ENCODE data around the gene ULBP1. TPM values are rescaled to one million over a fixed set of nuclear protein-coding genes. Genes with fewer than 3 reads are reported as not detected.
A peak's percentile ranks its signal among the peaks of the same experiment; 100 is the strongest.
"Not testable (repeated sequence)": the region's sequence is repeated elsewhere in the genome, so short reads cannot be mapped to it uniquely, and the experiment has no call there.

The ULBP1 gene
- polyA plus RNA-seq, 3 donors: 1.6 to 2.1 (median 1.9) TPM

DNA sequence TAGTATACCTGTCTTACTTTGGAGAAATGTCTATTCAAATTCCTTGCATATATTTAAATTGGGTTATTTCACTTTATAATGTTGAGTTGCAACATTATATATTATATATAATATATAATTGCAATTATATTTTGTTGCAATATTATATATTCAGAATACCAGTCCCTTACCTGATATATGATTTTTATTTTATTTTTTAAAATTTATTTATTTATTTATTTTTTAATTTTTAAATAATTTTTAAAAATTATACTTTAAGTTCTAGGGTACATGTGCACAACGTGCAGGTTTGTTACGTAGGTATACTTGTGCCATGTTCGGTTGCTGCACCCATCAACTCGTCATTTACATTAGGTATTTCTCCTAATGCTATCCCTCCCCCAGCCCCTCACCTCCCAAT lies 36.7 kb upstream of the ULBP1 start:
- DNase-seq (ENCODE audit: extremely low read depth in 1 of 11, low read depth in 9 of 11, low spot score in 4 of 11): not testable (repeated sequence)

DNA sequence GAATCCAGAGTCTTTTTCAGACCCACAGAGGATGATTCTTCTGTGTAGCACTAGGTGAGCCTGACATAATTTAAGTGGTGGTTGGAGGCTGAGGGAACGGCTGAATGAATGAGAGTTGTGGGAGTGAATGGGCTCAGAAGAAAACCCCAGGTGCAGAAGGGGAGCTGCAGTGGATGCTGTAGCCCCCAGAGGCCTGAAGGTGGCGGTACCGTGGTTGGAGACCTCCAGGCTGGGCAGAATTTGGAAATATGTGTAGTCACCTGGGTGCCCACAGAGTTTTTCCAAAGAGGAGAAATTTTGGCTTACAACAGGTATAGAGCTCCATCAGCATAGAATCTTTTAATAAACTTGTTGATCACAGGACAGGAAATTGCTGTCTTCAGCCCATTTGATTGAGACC lies 34.3 kb upstream of the ULBP1 start:
- DNase-seq (ENCODE audit: extremely low read depth in 1 of 11, low read depth in 9 of 11, low spot score in 4 of 11): no peak

DNA sequence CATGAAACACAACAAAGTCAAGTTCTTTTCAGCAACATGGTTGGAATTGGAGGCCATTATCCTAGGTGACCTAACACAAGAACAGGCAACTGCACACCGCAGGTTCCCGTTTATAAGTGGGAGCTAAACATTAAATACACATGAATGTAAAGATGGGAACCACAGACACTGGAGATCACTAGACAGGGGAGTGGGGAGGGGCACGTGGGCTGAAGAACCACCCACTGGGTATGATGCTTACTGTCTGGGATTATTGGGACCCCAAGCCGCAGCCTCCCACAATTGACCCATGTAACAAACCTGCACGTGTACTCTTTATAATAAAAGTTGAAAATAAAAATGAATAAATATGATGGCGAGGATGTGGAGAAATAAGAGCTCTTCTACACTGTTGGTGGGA lies 32.2 kb upstream of the ULBP1 start:
- DNase-seq (ENCODE audit: extremely low read depth in 1 of 11, low read depth in 9 of 11, low spot score in 4 of 11): no peak

DNA sequence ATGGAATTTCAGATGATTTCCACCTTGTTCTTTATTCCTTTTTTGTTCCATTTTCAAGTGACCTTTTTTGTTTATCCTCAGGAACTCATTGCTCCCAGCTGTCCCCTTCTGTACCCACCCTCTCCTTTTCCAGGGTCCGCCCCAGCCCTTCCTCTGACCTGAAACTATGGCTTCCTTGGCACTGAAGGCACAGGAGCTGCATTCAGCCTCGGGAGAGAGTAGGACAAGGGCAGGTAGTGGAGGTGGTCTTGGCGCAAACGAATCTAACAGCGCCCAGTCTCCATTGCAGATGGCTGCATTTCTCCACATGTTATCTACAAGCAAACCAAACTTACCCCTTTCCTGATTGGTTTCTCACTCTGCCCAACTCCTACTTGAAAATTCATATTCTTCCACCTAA lies 30.7 kb upstream of the ULBP1 start:
- no peak for DNase-seq (ENCODE audit: extremely low read depth in 1 of 11, low read depth in 9 of 11, low spot score in 4 of 11)

DNA sequence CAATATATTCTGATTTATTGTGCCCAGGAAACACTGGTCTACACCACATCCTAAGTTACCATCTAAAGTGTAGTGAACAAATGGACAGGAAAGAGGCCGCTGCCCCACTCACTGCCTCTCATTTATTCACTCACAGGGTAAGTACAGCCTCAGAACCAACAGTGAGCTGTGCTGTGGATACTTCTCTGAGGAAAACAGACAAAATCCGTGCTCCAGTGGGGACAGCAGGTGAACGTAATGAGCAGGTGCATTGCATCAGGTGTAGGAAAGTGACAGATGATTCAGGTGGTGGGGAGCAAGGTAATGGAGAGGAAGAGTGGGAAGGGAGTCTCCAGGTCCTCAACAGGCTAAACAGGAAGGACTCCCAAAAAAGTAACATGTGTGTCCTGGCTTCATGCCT lies 30.3 kb upstream of the ULBP1 start:
- DNase-seq (ENCODE audit: extremely low read depth in 1 of 11, low read depth in 9 of 11, low spot score in 4 of 11): no peak

DNA sequence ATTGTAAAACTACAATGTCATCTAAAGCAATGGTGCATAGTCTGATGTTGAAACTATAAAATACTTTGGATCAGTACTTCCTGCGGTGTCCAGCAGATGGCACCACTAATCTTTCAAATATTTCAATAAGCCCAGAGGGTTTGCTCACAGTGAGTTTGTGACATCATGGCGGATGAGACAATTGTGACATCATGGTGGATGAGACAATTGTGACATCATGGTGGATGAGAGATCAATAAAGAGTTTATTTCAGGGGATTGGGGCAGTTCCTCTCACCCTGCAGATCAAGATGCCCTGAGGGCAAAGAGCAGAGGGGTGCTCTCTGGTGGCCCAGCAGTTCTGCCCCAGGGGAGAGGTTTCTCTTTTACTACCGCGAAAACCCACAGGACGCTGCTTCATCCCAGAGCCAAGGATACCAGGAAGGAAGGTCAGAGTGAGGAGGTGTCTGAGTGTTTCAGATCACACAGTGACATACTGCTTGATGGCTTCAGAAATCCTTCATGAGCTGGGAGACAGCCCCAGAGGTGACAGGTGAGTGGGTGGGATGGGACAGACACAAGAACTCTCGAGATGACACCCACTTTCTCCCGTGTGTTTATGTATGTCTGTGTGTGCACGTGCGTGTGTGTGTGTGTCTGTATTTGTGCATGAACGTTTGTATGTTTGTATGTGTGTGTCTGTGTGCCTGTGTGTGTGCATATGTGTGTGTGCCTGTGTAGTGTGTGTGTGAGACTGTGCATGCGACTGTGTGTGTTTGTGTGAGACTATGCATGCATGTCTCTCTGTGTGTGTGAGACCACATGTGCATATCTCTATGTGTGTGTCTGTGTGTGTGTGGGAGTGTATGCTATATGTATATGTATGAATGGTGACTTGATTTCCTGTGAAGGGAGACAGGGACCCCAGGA lies 29.2 kb upstream of the ULBP1 start:
- peak in 2 of 11 donors; percentile 56 to 67 for DNase-seq (ENCODE audit: extremely low read depth in 1 of 11, low read depth in 9 of 11, low spot score in 4 of 11)

DNA sequence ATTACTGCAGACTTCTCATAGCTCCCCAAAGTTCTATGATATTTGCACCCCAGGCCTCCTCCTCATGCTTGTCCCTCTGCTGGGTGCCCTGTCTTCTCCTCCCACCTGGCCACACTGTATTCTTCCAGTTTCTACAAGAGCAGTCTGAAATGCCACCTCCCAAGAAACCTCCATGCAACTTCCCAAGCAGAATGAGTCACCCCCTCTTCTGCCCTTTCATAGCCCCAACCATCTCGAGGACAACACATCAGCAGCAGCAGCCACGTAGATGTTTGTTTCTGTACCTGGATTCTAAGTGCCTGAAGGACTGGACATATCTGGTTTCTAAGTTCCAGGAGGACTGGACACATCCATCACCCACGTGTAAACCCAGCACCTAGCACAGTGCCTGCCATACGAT lies 28.5 kb upstream of the ULBP1 start:
- DNase-seq (ENCODE audit: extremely low read depth in 1 of 11, low read depth in 9 of 11, low spot score in 4 of 11): no peak

DNA sequence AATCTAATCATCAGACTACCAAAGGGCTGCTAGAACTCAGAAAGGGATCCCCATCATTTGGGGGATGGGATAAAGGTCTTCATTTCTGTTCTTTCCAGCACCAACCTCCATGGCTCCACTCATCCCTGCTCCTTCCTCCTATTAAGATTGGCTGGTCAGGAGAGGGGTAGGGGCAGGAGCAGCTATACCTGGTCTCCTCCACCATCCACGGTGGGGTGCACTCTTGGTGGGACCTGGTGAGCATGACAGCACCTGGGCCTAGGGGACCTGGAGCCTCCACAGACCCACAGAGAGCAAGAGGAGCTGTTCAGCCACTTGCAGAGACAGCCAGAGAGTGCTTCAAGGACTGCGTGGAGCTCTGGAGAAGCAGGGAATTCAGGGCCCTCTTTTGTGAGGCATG lies 28.1 kb upstream of the ULBP1 start:
- DNase-seq (ENCODE audit: extremely low read depth in 1 of 11, low read depth in 9 of 11, low spot score in 4 of 11): no peak

DNA sequence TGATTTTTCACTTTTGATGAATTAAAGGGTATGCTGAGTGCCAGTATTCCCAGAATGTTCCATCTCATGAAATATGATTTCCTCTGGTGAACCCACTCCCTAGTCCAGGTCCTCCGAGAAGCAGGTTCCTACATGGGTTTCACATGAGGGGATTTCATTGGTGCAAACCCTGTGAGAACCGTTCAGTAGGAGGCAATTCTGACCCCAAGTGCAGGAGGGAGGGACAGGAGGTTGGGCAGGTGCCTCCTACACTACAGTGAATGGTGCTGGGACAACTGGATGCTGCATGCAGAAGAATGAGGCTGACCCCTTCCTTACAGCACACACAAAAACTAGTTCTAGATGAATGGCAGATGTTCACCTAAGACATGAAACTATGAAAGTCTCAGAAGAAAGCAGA lies 27.0 kb upstream of the ULBP1 start:
- no peak for DNase-seq (ENCODE audit: extremely low read depth in 1 of 11, low read depth in 9 of 11, low spot score in 4 of 11)

DNA sequence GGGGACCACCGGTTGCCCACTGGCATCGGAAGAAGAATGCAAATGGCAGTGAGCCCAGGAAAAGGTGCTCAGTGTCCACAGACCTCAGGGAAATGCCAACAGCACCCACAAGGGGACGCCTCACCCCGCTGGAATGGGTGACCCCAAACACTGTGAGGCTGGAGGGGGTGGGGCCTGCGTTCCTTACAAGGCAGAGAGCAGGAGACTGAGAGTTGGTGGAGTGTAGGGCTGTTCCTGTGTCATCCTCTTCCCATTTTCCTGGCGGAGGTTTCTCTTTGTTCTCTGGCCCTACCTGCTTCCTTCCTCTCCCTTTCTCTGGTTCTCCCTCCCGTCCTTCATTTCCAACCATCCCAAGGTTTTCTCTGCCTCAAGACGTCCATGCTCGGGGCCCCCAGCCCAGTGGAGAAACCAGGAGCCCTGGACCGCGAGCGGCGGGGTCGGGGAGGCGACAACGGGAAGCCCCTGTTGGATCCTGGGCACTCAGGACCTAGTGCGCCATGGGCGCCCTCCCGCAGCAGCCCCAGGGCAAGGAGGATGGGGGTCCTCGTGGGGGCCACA lies 25.7 kb upstream of the ULBP1 start:
- not testable (repeated sequence) for DNase-seq (ENCODE audit: extremely low read depth in 1 of 11, low read depth in 9 of 11, low spot score in 4 of 11)

DNA sequence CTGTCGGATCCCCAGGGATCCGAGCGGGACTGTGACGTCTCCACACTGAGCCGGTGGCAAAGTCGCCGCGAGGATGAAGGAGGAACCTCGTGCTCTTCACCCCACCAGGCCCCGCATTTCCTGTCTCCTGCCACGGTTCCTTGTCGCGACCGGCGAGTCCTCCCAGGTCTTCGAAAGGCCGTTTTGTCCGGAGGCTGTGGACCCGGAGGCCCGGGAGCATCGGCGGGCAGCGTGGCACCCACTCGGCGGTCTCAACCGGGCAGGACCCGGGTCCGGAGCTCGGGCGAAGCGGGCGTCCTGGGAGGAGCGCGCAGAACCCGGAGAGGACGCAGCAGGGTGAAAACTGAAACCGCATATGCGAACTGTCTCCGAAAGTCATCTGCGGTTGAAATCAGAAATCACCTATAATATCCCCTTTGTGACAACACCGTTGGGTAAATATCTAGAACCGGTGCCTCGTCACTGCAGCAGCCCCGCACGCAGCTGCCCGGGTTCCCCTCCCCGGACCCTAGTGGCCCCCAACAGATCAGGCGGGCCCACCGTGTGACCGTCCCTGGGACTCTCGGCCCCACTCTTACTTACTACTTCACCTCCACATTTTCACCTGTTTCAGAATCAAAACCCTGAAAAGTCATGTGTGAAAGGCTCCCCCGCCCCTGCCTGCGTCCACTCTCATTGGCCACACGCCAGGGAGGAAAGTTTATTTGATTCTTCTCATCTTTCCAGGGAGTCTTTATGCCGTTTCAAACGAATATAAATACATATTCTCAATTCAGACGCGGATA lies 25.0 kb upstream of the ULBP1 start:
- DNase-seq (ENCODE audit: extremely low read depth in 1 of 11, low read depth in 9 of 11, low spot score in 4 of 11): no peak

DNA sequence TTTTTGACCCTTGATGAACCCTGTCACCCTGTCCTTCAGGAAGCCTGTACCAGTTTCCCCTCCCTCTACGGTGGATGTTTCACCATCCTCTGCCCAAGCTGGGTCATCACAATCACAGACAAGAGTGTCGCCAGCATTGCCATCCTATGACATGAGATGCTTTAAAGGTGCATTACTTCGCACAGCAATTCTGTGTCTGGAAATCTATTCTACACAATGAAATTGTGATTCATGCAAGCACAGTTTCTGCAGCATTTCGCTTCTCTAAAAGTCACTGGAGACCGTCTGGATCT lies 24.4 kb upstream of the ULBP1 start:
- no peak for DNase-seq (ENCODE audit: extremely low read depth in 1 of 11, low read depth in 9 of 11, low spot score in 4 of 11)

DNA sequence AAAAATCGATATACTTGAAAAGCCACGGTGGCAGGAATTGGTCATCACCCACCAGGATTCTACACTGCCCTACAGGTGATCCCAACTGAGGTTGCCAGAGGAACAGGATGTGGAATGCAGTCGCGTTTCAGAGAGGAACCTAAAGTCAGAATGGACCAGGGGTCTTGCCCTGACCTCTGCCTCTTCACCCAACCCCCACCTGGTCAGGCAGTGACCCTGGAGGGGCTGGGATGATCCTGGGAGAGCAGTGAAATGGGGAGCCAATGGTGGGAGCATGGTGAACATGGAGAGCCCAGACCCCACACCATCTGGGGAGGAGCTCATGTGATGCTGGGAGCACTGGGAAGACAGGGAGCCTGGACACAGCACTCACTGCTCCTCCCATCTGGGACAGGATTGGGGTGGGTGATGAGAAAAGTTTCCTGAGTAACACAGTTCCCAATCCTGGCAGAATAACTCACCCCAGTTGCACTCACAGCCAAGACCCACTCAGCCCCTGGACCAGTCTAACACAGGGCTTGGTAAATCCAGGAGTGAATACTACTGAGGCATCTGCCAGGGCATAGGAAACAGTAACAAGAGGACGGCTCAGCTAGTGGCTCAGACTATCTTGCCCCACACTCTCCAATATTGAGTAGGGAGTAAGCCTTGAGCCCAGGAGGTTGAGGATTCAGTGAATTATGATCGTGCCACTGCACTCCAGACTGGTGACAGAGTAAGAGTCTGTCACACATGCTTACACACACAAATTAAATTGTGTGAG lies 23.7 kb upstream of the ULBP1 start:
- no peak for DNase-seq (ENCODE audit: extremely low read depth in 1 of 11, low read depth in 9 of 11, low spot score in 4 of 11)

DNA sequence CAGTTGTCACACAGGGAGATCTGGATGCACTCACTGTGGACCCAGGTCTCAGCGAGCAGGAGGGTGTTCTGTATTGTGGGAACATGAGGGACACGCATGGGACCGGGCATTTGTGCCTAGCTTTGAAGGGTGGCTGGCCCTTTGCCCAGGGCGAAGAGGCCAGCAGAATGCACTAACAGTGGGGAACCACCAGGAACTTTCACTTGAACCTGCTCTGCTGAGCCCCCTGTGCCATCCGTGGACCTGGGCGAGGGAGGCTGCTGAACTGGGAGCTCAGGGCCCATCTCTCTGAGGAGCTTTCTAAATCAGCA lies 23.1 kb upstream of the ULBP1 start:
- no peak for DNase-seq (ENCODE audit: extremely low read depth in 1 of 11, low read depth in 9 of 11, low spot score in 4 of 11)

DNA sequence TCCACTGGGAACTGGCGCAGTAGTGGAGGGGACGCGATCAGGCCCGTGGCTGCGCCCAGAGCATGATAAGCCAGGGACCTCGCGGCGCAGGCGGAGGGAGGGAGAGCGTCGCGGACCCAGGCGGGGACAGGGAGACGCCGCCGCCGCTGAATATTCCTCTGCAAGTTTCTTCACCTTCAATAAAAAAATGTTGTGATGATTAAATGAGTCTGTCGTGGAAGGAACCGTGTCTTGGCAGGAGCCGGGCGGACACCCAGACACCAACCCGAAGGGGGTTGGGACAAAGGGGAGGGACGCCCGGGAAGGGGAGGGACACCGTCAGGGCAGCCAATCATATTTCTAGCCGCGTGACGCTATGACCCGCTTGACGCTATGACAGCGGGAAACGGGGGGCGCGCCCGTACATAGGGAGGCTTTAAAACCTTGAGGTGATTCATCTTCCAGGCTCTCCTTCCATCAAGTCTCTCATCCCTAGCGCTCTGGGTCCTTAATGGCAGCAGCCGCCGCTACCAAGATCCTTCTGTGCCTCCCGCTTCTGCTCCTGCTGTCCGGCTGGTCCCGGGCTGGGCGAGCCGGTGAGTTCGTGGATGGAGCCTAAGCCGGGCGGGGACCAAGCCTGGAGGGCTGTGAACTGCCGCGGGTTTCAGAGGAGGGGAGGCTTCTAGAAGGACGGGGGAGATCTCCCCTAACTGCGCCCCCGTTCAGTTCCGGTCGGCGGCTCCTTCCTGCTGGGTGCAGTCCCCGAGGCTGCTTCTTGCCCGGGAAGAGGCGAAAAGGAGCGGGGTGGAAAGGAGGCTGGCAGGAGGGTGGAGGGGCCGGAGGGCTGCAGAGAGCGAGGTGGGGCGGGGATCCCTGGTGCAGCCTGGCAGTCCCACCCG lies 21.9 kb upstream of the ULBP1 start, which contains the start of gene ULBP2:
Gene ULBP2 (plus strand): TSS at position 432 of the 878 bp plus-strand sequence. CDS start 59 bp downstream, at position 491.
- peak in 6 of 11 donors; percentile 63 to 80 (median 74) for DNase-seq (ENCODE audit: extremely low read depth in 1 of 11, low read depth in 9 of 11, low spot score in 4 of 11)

DNA sequence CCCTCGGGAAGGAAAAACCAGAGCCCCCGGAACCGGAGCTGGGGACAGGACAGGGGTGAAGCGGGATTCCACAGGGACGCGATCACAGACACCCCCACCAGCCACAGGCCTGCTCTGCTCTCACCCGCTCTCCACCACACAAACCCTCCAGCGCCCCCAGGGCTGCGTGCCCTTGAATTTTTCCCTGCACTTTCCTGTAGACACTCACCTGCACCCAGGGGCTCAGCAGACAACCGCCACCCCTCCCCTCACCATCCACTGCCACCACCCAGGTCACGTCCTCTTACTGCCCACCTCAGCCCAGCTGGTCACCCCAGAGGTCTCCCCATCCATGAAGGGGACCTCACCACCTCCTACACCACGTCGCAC lies 21.3 kb upstream of the ULBP1 start:
- no peak for DNase-seq (ENCODE audit: extremely low read depth in 1 of 11, low read depth in 9 of 11, low spot score in 4 of 11)

DNA sequence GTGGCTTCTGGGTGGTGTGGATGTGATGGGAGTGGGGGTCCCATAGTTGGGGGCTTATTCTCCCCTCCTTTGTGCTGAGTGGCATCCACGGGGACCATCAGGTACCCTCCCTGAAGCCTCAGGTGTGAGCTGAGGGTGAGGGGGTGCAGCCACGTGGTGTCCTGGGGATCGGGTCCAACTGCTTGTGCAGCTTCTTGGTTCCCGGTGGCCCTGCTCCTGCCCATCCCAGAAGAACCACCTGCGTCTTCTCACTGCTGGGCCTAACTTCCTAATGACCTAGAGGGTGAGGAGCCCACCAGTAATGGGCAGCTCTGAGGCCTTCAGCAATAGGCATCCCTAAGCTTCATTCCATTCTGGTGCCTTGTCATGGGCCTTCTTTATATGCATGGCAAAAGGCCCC lies 20.4 kb upstream of the ULBP1 start:
- DNase-seq (ENCODE audit: extremely low read depth in 1 of 11, low read depth in 9 of 11, low spot score in 4 of 11): not testable (repeated sequence)

DNA sequence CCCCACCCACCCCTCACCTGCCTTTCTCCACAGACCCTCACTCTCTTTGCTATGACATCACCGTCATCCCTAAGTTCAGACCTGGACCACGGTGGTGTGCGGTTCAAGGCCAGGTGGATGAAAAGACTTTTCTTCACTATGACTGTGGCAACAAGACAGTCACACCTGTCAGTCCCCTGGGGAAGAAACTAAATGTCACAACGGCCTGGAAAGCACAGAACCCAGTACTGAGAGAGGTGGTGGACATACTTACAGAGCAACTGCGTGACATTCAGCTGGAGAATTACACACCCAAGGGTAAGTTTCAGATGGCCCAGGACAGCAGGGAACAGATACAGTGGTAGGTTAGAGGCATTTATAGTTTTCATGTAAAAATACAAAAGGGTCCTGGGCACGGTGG lies 18.5 kb upstream of the ULBP1 start:
- DNase-seq (ENCODE audit: extremely low read depth in 1 of 11, low read depth in 9 of 11, low spot score in 4 of 11): not testable (repeated sequence)

DNA sequence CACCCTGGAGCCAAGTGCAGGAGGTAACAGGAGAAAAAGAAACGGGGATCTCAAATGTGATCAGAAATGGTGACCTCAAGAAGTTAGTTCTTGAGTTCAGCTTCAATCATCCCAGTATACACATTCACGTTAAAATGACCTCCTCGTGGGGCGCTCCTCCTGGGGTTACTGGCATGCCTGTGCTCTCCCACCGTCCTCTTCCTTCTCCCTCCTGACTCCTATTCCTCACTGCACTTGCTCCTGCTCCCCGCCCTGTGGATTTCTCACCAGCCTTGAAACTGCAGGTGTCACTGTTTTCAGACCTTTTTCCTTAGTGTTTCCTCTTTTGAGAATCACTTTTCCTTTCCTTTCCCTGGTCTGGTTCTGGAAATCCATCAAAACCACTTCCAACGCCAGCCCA lies 17.1 kb upstream of the ULBP1 start:
- DNase-seq (ENCODE audit: extremely low read depth in 1 of 11, low read depth in 9 of 11, low spot score in 4 of 11): not testable (repeated sequence)
